GM12878 (cell line): ENCODE data around the gene FBXO33. TPM values are rescaled to one million over a fixed set of nuclear protein-coding genes. Genes with fewer than 3 reads are reported as not detected.

Source experiments
- ATAC-seq: fragments of 200-7000 bp; cut with Tn5 transposase; 3 replicates; pipeline ENCODE4 v1.9.1; 2020; ENCODE audit warnings: mild to moderate bottlenecking, moderate library complexity
- BruUV-seq: library from RNA; stranded (reverse); fragments of 400-500 nt; replicated peaks from 2 replicates; lab custom pipeline; 2021; lab: Mats Ljungman, UMichigan
- CTCF ChIA-PET: fragments of 300-600 bp; sonication (Branson Sonifier 250); formaldehyde crosslinking; extraction: SDS; loops from one replicate; lab custom pipeline; 2021; ENCODE audit warnings: inconsistent platforms; lab: Yijun Ruan, JAX
- POLR2A ChIA-PET: fragments of 350-600 bp; formaldehyde crosslinking; extraction: SDS; loops from one replicate; lab custom pipeline; 2021; ENCODE audit warnings: inconsistent platforms; lab: Charles Lee
- RAD21 ChIA-PET: fragments of 300-600 bp; sonication (Branson Sonifier 250); formaldehyde crosslinking; loops from one replicate; lab custom pipeline; 2023; ENCODE audit warnings: antibody characterized with exemption; ENCODE audit not compliant: unreplicated experiment; lab: Charles Lee
- SMC1A ChIA-PET: fragments of 300-600 bp; sonication (Branson Sonifier 250); formaldehyde crosslinking; loops from one replicate; lab custom pipeline; 2023; ENCODE audit not compliant: unreplicated experiment, uncharacterized antibody; lab: Charles Lee
- DNase-seq: peaks from one replicate; pipeline ENCODE4 v3.0.0-alpha.2; 2011; ENCODE audit warnings: low read depth, low spot score
- FAIRE-seq: peaks from 3 replicates; lab custom pipeline; 2011; peaks lifted over from hg19 to GRCh38; lab: Jason Lieb, UNC
- H2AFZ ChIP-seq: 2 replicates; pipeline ENCODE4 v1.6.0; 2011; ENCODE audit warnings: low read depth, low read length, control low read depth; ENCODE audit not compliant: control insufficient read depth
- H3K27ac ChIP-seq: 2 replicates; pipeline ENCODE4 v1.5.1; 2011; ENCODE audit warnings: control low read depth; ENCODE audit not compliant: control insufficient read depth, insufficient read depth
- H3K27me3 ChIP-seq, 2 experiments: replicated peaks in 1 of 2; 2 replicates each; pipeline versions ENCODE4 v1.6.0 to v1.6.1; 2011; ENCODE audit warnings: low read length in 1 of 2; ENCODE audit not compliant: control insufficient read depth in 2 of 2, insufficient read depth in 2 of 2
- H3K36me3 ChIP-seq, 2 experiments: 2 replicates each; pipeline ENCODE4 v1.5.1; 2011; ENCODE audit warnings: low read length in 1 of 2; ENCODE audit not compliant: control insufficient read depth in 2 of 2, insufficient read depth in 2 of 2
- H3K4me1 ChIP-seq: 2 replicates; pipeline ENCODE4 v1.6.1; 2011; ENCODE audit warnings: mild to moderate bottlenecking, low read length, moderate library complexity, mixed read lengths; ENCODE audit not compliant: control insufficient read depth, insufficient read depth
- H3K4me2 ChIP-seq: 2 replicates; pipeline ENCODE4 v1.6.0; 2011; ENCODE audit warnings: control low read depth; ENCODE audit not compliant: control insufficient read depth, insufficient read depth
- H3K4me3 ChIP-seq: fragments of 200-600 bp; sonication (generic); 2 replicates; pipeline ENCODE4 v1.5.1; 2016
- H3K79me2 ChIP-seq: 2 replicates; pipeline ENCODE4 v1.6.0; 2011; ENCODE audit warnings: low read length; ENCODE audit not compliant: control insufficient read depth, insufficient read depth
- H3K9ac ChIP-seq: 2 replicates; pipeline ENCODE4 v1.8.0; 2011; ENCODE audit warnings: low read length, control low read depth, mixed read lengths; ENCODE audit not compliant: control insufficient read depth, insufficient read depth
- H3K9me3 ChIP-seq: replicated peaks from 3 replicates; pipeline ENCODE4 v1.5.1; 2011; ENCODE audit warnings: mild to moderate bottlenecking, low read length; ENCODE audit not compliant: control insufficient read depth, insufficient read depth
- H4K20me1 ChIP-seq: 2 replicates; pipeline ENCODE4 v1.6.0; 2011; ENCODE audit not compliant: control insufficient read depth, insufficient read depth
- ESRRA ChIP-seq: IDR thresholded peaks from 2 replicates; pipeline ENCODE4 v1.6.1; 2012; ENCODE audit warnings: mild to moderate bottlenecking, low read length, improper control_type of control experiment
- IKZF1 ChIP-seq: fragments of 450-650 bp; conservative IDR thresholded peaks from 2 replicates; pipeline ENCODE4 v1.6.1; 2017; ENCODE audit warnings: antibody characterized with exemption, mild to moderate bottlenecking
- KLF5 ChIP-seq: fragments of 450-650 bp; IDR thresholded peaks from 2 replicates; pipeline ENCODE4 v1.6.1; 2014; ENCODE audit warnings: mild to moderate bottlenecking; ENCODE audit not compliant: partially characterized antibody
- WGBS: methylation state at CpG from one replicate; pipeline ENCODE4 v1.1.6; 2016; ENCODE audit warnings: low lambda C conversion rate; ENCODE audit not compliant: insufficient replicate concordance, insufficient coverage; ENCODE audit errors: missing lambda C conversion rate; 5-methylcytosine and 5-hydroxymethylcytosine counted together
- in situ Hi-C: fragments of 300-500 bp; cut with MboI; formaldehyde crosslinking; loops from 9 replicates; pipeline ENCODE4 v1.14.3; 2018; ENCODE audit warnings: mixed read lengths
- intact Hi-C: fragments of 100-400 bp; cut with micrococcal nuclease; formaldehyde crosslinking; loops from one replicate; pipeline ENCODE4 v1.14.2; 2022; ENCODE audit not compliant: unreplicated experiment
- polyA plus RNA-seq, 11 experiments: library from polyadenylated mRNA; depleted of rRNA in 4 of 11; unstranded in 6 of 11; stranded (reverse) in 5 of 11; fragments of >200 nt; fragmentation: Nextera tagmentation in 4 of 11; fragmentation: Illumina TruSeq in 1 of 11; extraction: Ambion mirVana in 4 of 11; extraction: Trizol in 1 of 11; gene quantifications; 1 replicate in 1 of 11; 2 replicates in 10 of 11; pipeline versions ENCODE4 v1.2.1 to v1.2.3, GENCODE V29; 2011 to 2016; ENCODE audit warnings: inconsistent platforms in 2 of 11, missing spikeins in 2 of 11, low read depth in 1 of 11
- total RNA-seq, 4 experiments: library from RNA; depleted of rRNA in 3 of 4; stranded (reverse); fragments of >200 nt in 3 of 4; fragmentation: Illumina TruSeq in 1 of 4; extraction: Trizol in 1 of 4; gene quantifications; 2 replicates each; pipeline versions ENCODE4 v1.2.1 to v1.2.3, GENCODE V29; 2013 to 2021
- TF ChIP-seq, protein P1 (sequence below): fragments of 450-650 bp; IDR thresholded peaks from 2 replicates; pipeline ENCODE4 v1.6.1; 2017; ENCODE audit warnings: borderline replicate concordance
- TF ChIP-seq, protein P2 (sequence below): fragments of 450-650 bp; IDR thresholded peaks from 2 replicates; pipeline ENCODE4 v1.6.1; 2017; ENCODE audit warnings: mild to moderate bottlenecking, moderate library complexity

The FBXO33 gene
- total and polyA plus RNA-seq, 10 of the 15 experiments (the other 5 are each of a cell fraction or from before 2014, with no cell fraction given), result 4.7 to 56.9 (median 19.6) TPM

DNA sequence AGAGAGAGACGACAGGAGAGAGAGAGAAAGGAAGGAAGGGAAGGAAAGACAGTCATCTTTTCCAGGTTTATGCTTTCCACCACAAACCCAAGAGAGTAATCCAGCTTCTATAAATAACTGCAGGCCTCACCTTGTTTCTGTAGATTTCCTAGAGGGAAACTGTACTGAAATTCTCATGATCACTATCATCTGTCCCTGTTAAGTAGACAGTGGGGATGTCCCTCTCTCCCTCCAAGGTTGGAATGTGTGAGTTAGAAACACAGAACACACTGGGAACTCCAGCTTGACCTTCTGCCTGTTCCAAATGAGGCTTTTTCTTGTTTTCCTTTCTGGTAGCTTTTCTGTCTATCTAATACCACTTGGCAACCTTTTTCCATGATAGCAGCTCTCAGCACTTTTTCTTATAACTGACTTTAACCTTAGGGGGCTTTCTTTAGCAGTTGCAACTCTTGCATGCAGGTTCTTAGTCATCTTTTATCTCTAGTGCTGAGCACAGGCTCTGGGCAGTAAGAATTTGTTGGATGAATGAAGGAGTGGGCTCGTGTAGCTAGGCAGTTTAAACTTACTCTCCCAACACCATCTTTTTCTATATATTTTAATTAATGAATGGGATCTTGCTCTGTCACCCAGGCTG lies 22.8 kb upstream of the FBXO33 start (continued):
- TF ChIP-seq, protein P1, sequence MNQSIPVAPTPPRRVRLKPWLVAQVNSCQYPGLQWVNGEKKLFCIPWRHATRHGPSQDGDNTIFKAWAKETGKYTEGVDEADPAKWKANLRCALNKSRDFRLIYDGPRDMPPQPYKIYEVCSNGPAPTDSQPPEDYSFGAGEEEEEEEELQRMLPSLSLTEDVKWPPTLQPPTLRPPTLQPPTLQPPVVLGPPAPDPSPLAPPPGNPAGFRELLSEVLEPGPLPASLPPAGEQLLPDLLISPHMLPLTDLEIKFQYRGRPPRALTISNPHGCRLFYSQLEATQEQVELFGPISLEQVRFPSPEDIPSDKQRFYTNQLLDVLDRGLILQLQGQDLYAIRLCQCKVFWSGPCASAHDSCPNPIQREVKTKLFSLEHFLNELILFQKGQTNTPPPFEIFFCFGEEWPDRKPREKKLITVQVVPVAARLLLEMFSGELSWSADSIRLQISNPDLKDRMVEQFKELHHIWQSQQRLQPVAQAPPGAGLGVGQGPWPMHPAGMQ, result 0 out of 2 replicates have a peak, but pooled peaks have one; percentile 16

DNA sequence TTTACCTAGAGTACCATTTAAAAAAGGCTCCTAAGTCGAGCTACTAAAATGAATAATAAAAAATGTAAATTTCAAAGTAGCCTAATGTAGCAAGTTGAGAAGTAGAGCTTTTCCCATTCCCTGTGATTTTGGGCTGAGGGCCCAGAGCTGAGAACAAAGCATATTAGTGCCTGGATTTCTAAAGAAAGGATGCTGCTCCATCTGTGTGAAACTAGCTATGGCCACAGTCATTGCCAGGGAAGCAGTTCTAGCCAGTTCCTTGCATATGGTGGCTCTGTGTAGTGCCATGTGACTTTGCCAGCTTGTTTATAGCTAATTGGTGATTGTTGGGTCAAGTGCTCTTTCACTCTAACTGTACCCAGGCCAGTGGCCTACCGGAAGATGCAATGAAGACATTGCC lies 20.4 kb upstream of the FBXO33 start:
- H3K27ac ChIP-seq, result 0 out of 2 replicates have a peak overlapping the region, but pooled peaks have one; percentile 8
- WGBS, result 98% methylated on average over 2 of the region's 2 CpGs
- SMC1A ChIA-PET, result interaction anchor here (0.6 to 6.5 kb wide), 13 partner anchors 8 to 421 kb away, joined by 3 to 65 read pairs (median 4); partner anchors contain the start of gene FBXO33
- H3K36me3 ChIP-seq, result no peaks in the 10 kb centered on the region
- CTCF ChIA-PET, result interaction anchor here (1.0 to 6.0 kb wide), 3 partner anchors 11 to 27 kb away, joined by 4 to 68 read pairs (median 5); no protein-coding TSS in a partner anchor
- no peak for ATAC-seq
- peaks cover 31% of the 10 kb centered on the region for H3K4me1 ChIP-seq
- no peaks in the 10 kb centered on the region; the same call in 1 of the 2 replicates for H3K79me2 ChIP-seq
- no peak overlapping the region for H3K4me2 ChIP-seq
- in situ Hi-C loops, result no loop called here
- no peak overlapping the region for H3K4me3 ChIP-seq
- H2AFZ ChIP-seq, result no peak overlapping the region
- TF ChIP-seq, protein P2, sequence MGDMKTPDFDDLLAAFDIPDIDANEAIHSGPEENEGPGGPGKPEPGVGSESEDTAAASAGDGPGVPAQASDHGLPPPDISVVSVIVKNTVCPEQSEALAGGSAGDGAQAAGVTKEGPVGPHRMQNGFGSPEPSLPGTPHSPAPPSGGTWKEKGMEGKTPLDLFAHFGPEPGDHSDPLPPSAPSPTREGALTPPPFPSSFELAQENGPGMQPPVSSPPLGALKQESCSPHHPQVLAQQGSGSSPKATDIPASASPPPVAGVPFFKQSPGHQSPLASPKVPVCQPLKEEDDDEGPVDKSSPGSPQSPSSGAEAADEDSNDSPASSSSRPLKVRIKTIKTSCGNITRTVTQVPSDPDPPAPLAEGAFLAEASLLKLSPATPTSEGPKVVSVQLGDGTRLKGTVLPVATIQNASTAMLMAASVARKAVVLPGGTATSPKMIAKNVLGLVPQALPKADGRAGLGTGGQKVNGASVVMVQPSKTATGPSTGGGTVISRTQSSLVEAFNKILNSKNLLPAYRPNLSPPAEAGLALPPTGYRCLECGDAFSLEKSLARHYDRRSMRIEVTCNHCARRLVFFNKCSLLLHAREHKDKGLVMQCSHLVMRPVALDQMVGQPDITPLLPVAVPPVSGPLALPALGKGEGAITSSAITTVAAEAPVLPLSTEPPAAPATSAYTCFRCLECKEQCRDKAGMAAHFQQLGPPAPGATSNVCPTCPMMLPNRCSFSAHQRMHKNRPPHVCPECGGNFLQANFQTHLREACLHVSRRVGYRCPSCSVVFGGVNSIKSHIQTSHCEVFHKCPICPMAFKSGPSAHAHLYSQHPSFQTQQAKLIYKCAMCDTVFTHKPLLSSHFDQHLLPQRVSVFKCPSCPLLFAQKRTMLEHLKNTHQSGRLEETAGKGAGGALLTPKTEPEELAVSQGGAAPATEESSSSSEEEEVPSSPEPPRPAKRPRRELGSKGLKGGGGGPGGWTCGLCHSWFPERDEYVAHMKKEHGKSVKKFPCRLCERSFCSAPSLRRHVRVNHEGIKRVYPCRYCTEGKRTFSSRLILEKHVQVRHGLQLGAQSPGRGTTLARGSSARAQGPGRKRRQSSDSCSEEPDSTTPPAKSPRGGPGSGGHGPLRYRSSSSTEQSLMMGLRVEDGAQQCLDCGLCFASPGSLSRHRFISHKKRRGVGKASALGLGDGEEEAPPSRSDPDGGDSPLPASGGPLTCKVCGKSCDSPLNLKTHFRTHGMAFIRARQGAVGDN, result no peak
- TF ChIP-seq KLF5 (no peak), ESRRA (no peak), IKZF1 (no peak)
- H3K27me3 ChIP-seq, result no peaks in the 10 kb centered on the region
- DNase-seq, result no peak
- no peak overlapping the region for H3K9ac ChIP-seq
- BruUV-seq, result no TSS peak
- POLR2A ChIA-PET, result interaction anchor here (0.9 to 4.1 kb wide), 3 partner anchors 11 to 18 kb away, joined by 3 to 51 read pairs (median 4); partner anchors contain the start of gene FBXO33
- H4K20me1 ChIP-seq, result no peaks in the 10 kb centered on the region
- no peaks in the 10 kb centered on the region; the same call in 1 of the 3 replicates for H3K9me3 ChIP-seq
- intact Hi-C loops, result no loop called here
- RAD21 ChIA-PET, result interaction anchor here (0.6 to 5.6 kb wide), 5 partner anchors 15 to 283 kb away, joined by 3 to 53 read pairs (median 8); partner anchors contain the start of genes FBXO33 and TRAPPC6B
- no peak for FAIRE-seq
